Placental pericyte (primary cell): Measurements from ENCODE around the gene LTK. TPM values are rescaled to one million over a fixed set of nuclear protein-coding genes. Genes with fewer than 3 reads are reported as not detected.

Experiments
- total RNA-seq: library from RNA; depleted of rRNA; stranded (reverse); fragments of >200 nt; gene quantifications from 2 replicates; pipeline ENCODE4 v1.2.3, GENCODE V29; 2012

LTK gene
- 3.9 and 7.3 TPM in 2 replicates for total RNA-seq

DNA sequence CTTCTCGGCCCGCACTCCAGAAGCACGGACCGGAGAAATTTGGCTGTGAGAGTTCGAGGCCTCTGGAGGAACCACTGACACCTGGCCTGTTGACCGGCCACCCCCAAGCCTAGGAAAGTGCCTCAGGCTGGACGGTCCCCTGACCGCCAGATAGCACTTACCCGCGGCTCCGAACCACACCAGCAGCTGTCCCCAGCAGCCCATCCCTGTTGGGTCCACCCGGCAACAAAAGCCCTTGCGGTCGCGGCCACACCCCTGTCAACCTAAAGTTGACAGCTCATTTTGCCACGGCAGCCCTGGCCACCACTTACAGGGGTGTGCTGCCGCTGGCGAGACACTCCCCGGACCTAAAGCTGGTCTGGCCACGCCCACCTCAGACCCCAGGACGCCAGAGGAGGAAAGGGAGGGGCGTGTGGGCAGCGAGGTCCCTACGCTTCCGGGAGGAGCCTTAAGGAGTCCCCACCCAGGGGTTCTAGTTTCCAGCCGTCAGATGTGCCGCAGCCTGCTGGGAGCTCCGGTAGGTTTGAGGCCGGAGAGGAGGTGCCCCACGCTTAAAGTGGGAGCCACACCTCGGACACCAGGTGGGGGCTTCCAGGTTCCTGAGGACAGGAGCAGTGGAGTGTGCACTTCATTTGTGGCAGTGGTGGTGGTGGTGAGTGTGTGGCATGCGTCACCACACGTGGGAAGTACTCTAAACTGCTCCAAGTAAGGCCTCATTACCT, at the start of gene LTK:
Gene LTK (minus strand): TSS at position 322 of the 722 bp plus-strand sequence. CDS start 118 bp downstream, at position 204.

DNA sequence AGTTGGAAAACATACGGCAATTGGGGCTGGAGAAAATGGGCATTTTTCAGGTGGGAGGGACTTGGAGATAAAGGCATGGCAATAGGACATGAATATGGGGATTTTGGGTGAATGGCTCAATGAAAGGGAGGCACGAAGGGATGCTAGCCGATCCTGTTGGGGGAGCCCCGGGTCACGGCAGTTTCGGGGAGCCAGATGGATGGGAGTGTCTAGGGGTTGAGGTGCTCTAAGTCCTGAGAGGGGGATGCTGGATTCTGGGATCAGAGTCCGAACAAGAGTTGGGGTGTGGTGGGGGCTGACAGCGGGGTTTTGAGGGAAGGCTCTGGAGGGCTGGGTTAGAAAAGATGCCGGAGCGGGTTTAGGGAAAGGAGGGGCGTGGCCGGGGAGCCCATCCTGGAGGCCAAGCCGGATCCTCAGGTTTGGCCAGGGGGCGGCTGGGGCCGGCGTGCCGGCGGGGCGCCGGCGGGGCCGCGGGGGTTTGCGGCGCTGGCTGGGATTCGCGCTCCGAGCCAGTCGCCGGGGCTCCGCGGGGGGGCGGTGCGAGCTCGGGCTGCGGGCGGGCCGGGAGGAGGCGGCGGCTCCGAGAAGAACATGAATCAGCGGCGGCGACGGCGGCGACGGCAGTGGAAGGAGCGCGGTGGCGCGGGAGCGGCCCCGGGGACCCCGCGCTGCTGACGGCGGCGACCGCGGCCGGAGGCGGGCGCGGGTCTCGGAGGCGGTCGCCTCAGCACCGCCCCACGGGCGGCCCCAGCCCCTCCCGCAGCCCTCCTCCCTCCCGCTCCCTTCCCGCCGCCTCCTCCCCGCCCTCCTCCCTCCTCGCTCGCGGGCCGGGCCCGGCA, 45.0 kb upstream of the LTK start, which contains the start of gene TYRO3:
Gene TYRO3 (plus strand): TSS at position 813 of the 839 bp plus-strand sequence. CDS start 46 bp downstream, outside the sequence.

DNA sequence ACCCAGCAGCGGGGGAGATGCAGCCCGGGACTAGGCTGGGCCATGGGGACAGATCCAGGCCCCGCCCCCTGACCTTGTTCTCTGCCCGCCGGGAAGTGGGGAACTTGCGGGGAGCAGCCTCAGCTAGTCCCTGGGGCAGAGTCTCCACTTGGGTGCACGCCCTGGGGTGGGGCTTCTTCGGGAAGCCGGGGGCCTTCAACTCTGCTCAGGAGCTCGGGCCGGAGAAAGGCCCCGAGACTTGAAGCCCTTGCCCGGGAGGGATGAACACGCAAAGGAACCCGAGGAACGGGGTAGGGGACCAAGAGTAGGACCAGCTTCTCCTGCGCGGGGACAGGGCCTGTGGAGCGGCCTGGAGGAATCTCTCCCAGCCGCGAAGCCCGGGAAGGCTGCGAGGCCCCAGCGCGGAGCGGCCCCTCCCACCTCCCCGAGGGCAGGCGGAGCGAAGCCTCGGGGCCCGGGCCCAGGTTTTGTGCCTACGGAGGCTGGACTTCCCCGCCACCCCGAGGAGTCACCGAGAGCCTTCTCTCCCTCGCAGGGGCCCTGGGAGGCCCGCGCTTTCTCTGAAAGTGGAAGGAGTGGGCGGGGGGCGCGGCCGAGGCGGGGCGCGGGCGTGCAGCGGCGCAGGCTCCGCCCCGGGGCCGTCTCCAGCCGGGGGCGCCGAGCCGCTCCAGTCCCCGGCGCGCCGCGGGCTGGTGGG, 20.3 kb downstream of the LTK start, which contains the start of gene ITPKA:
Gene ITPKA (plus strand): TSS at position 670 of the 697 bp plus-strand sequence. CDS start 54 bp downstream, outside the sequence.

Other genes starting within 250 kb of the LTK start
- gene OIP5, start 181.2 kb downstream of the LTK start, total RNA-seq, result 0.22 and 12.3 TPM in 2 replicates
- 3.5 and 82.5 TPM in 2 replicates for gene NUSAP1, start 180.9 kb downstream of the LTK start, total RNA-seq
- 17.5 and 19.6 TPM in 2 replicates for gene NDUFAF1, start 111.3 kb downstream of the LTK start, total RNA-seq
- 23.0 and 27.5 TPM in 2 replicates for gene RTF1, start 96.7 kb downstream of the LTK start, total RNA-seq
- 3.5 and 7.7 TPM in 2 replicates for gene ITPKA, start 20.0 kb downstream of the LTK start, total RNA-seq
- gene RPAP1, start 30.4 kb upstream of the LTK start, total RNA-seq, result 20.4 and 21.3 TPM in 2 replicates
- gene TYRO3, start 45.4 kb upstream of the LTK start, total RNA-seq, result 7.7 and 13.6 TPM in 2 replicates
- gene MGA, start 146.6 kb upstream of the LTK start, total RNA-seq, result 29.1 and 40.8 TPM in 2 replicates